HCEC 1CT (cell line): ENCODE measurements around the gene CACNA2D1.
A peak's percentile ranks its signal among the peaks of the same experiment; 100 is the strongest.
"Not testable (repeated sequence)": the region's sequence is repeated elsewhere in the genome, so short reads cannot be mapped to it uniquely, and the experiment has no call there.

Source experiments
- DNase-seq: peaks from one replicate; pipeline ENCODE4 v3.0.0-alpha.2; 2017

CACNA2D1 gene

DNA sequence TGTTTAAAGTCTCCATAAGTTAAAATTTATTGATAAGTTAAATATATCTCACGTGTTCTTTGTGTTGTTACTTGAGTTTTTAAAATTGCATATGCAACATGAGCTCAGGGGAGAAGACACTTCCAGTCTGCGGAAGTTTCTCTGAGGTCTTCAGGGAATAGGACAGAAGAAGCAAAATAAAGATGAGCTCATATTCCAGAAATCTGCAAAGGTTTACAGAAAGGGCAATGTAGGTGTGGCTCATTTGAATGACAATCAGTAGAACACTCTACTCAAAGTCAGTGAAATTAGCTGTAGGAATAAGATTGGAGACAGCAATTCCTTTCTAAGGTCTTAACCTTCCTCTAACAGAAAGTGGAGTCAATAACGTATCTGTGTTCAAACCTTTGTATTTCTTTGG lies 53.7 kb downstream of the CACNA2D1 start:
- DNase-seq, result no peak

DNA sequence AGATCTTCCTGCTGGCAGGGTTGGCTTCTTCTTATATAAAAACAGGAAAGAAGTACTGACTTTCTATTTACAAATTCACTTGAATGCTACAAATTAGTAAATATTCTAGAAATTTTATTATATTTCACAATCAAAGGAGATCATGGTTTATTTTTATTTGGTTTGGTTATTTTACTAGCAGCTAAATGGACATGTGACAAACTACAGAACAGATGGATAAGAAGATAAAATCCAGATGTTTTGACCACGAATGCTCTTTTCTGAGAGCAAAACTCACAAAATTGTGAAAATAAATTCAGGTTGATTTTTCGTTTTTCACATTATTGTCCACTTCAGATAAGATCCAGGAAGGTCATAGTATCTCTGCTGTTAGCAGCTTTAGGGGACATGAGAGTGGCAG lies 55.4 kb downstream of the CACNA2D1 start:
- peak; percentile 9 for DNase-seq

DNA sequence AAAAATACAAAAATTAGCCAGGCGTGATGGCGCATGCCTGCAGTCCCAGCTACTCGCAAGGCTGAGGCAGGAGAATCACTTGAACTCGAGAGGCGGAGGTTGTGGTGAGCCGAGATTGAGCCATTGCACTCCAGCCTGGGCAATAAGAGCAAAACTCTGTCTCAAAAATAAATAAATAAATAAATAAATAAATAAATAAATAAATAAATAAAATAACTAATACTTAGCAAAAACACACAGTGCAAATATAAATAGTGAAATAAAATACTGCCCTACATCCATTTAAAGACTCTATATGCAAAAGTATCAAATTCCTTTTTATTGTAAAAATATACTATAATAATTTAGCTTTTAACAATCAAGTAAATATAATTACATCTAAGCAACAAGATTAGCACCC lies 57.0 kb downstream of the CACNA2D1 start:
- not testable (repeated sequence) for DNase-seq

DNA sequence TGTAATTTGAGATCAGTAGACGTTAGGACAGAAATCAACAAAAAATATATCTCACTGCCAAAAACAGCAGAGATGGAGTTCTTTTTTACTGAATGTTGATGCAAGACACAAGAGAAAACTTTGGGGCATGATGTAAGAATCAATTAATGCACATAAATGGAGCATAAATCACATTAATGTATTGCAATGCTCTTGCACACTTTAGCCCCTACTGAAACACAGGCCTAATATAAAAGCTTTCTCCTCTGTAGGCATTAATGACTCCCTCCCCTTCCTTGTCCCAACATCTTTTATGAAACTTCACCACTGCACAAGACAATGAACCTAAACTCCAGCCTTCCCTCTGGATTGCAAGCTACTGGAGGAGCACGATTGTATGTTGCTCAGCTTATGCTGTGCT lies 58.8 kb downstream of the CACNA2D1 start:
- DNase-seq, result no peak

DNA sequence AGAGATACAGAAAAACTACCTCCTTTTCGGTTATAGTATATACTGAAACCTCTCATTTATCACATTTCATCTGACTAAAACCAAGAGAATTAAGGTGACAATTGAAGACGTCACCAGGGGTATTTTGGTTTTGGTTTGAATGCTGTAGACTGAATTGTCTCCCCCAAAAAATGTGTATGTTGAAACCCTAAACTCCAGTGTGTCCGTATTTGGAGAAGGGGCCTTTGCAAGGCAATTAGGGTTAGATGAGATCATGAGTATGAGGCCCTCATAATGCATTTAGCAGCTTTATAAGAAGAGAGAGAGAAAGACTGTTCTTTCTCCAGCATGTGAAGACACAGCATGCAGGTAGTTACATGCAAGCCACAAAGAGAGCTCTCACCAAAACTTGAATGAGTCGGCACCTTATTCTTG lies 59.5 kb downstream of the CACNA2D1 start:
- no peak for DNase-seq

DNA sequence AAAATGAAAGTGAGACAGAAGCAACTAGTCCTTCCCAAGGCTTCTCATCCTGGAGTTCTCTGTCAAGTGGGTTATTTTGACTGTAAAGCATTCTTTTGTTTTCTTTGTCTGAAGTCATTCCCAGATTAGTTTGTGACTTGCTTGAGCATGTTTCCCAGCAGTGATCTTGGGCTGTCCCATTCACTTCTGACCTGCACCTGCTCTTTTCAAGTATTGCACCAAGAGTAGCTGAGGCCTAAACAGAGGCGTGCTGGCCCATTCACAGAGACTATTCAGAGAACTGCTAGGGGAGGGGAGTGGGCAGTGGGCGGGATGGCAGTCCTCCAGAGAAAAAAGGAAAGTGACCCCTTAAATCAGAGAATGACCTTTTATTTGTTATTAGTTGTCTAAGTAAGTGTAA lies 61.3 kb downstream of the CACNA2D1 start:
- DNase-seq, result no peak

DNA sequence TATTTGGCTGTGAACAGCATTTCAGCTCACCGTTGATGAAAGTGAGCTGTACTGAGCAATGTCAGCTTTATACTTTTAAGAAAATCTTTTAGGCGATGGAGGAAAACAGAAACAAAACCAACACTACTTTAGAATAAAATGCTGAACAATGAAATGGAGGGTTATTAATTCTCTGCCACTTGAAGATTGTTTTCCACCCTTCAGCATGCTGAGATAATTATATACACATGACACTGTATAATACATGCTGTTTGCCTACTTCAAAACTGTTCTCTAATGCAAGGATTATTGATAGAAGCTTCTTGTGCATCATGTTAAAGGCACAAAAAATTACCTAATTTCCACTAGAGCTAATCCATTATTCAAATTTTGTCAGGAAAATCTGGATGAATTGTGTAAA lies 66.8 kb downstream of the CACNA2D1 start:
- no peak for DNase-seq

DNA sequence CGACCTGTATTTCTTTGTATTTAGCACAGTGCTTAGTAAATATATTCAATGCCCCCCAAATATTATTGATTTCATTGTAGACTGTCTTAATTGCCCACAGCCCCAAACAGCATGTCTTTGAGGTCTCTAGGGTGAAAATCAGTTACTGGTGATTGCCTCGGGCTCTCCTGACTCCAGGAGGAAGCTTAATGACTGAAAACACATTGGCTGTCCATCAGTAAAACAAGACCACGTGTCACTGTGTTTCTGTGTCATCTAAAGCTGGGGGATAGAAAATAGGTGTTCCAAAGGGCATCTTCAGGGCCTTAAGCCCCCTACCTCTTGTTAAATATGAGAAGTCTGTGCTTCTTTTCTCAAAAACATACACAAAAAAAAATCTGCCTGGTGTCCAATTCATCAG lies 67.9 kb downstream of the CACNA2D1 start:
- DNase-seq, result no peak

DNA sequence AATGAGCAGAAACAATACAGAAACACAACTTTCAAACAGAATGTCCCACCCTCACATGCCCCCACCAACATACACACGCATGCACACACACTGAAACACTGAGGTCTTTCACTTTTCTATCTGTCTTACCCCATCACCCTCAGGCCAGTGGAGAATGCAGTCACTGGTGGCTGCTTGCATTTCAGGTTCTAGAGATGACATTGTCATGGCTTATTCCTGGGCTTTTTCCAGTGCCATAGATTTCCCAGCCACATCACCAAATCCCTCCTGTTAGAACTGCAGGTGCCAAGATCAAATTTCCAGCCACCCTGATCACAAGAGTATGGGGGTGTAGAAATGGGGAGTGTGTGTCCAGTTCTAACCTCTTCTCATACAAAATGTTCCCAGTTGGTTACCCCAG lies 68.4 kb downstream of the CACNA2D1 start:
- DNase-seq, result no peak

DNA sequence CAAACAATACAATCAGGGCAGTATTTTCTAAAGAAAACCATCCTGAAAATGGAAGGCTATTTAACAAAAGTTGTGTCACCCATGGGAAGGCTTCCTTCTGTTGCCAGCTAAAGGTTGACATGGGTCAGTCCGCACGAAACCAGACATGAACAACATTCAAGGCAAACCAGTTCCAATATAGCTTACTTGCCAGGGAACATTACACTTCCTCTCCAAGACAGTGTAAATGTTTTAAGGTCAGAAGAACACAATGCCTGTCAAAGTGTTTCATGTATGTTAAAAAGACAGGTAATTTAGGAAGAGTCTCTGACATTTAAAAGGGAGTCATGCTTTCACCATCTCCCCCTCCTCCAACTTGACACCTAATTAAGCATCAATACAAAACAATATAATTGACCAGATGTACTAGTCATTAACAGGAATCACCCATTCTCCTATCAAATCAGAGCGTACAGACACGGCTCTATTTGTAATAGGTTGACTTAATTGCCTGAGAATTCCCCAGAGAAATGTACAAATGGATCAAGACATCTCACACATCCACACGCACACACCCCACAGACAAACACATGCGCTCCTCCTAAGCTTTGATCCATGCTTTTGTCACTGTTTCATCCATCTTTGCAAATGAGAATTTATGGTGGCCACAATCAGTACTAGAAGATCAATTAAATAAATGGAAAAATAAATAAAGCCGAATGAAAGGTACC lies 69.5 kb downstream of the CACNA2D1 start:
- DNase-seq, result no peak

DNA sequence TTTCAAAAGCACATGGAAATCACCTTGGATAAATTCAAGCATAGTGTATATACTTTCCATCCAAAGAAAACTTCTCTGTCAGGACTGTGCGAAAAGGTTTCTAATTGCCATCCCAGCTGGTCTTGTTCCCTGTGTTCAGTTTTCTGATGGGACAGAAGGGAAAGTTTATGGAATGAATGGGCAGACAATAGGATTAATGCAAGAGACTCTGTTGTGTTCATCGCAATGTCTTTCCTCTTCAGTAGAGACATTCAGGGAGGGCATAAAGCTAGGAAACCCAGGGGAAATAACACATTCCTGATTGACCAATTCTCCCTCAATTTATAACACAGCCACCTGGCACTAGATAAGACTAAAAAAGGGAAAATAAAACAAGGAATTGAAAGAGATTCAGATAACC lies 78.9 kb downstream of the CACNA2D1 start:
- DNase-seq, result no peak

DNA sequence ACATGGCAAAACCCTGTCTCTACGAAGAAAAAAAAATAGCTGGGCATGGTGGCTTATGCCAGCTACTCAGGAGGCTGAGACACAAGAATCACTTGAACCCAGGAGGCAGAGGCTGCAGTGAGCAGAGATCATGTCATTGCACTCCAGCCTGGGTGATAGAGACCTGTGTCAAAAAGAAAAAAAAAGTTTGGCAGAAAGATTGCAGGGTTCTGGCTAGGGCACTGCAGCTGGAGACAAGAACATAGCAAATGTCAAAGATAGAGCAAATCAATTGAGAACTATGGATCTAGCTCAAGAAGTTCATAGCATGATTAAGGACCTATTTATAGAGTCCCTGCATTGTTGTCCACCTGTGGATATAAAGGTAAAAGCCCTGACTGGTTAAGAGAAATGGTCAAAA lies 79.5 kb downstream of the CACNA2D1 start:
- DNase-seq, result no peak

DNA sequence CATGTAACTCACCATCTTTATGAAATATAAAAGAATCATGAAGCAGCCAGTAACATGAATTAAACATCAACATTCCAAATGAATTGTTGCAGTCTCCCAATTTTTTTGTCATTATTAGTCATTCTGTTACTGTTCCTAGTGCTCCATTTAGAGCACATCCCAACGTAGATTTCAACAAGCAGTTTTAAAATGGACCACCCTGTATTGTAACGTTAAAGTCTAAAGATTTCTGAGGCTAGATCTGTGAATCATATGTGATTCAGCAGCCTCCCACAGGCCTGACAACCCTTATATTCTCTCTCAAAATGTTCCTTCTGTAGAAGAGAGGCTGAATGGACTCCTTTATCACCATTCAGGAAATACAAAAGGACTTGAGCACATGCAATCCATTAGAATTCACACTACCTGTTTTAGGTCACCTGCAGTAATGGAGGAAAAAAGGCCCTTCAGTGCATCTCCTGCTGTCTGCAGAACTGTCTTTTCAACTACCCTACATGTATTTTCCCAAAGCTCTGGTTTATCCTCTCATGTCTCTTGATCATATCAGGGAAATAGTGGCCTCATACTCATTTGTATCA lies 81.4 kb downstream of the CACNA2D1 start:
- DNase-seq, result peak; percentile 86

DNA sequence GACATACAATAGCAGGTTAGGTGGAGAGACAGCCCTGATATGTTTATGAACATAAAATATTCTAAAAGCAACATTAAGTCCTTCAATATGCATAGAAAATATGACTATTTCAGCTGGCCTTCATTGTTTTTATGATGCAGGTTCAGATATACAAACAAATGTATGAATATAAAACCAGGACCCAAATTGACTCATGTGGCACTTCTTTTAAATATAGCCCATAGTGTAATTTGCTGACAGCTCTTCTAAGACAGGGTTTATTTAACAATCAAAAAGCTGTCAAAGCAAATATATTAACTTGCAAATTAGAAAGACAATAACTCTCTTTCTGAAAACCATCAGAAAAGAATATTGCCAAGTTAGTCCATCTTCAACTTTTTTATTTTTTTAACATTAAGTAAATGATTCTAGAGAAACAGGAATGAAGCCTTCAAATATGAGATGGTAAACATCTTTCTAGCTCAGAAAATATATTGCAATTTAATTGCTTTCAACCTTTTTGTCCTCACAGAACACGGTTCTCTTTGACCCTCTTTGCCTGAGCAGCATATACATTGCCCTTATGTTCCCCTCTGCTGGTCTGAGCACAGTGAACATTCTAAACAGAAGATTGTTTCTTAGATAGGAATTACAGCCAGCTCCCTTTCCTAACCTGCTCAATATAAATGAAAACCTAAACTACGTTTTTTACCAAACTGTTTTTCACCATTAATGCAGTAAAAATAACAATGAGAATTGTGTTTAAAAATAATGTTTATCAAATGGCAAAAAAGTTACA lies 82.8 kb downstream of the CACNA2D1 start:
- DNase-seq, result no peak

DNA sequence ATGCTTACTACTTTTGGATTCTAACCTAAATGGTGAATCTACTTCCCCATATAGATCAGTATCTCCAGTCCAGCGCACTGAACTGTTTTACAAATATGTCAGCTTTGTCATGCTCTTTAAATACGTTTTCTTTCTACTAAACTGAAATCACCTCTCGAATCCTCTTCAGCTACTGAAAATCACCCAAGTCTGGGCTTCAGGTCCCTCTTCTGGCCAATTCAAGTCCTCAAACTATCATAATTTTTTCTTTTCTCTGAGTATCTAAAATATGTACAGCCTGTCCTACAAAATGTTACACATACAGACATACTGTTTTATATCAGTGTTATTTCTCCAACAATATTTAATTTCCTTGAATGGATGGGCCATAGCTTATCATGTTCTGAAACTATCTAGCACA lies 84.2 kb downstream of the CACNA2D1 start:
- DNase-seq, result no peak

DNA sequence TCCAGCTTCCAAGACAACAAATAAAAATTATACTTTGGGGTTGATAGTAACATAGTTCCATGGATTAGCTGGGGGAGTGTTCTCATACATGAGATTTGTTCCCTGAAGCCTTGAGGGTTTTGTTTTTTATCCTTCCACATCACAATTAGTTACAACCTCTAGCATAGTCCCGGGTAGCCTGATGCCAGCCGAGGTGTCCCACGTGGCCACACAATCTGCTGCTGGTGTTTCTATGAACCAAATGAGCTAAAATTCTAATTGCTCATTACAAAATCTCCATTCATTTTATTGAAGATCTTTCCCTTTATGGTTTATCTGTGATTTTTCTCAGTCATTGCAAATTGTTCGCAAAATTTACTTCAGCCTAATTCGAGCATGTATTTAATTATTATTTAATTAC lies 84.7 kb downstream of the CACNA2D1 start:
- DNase-seq, result no peak

DNA sequence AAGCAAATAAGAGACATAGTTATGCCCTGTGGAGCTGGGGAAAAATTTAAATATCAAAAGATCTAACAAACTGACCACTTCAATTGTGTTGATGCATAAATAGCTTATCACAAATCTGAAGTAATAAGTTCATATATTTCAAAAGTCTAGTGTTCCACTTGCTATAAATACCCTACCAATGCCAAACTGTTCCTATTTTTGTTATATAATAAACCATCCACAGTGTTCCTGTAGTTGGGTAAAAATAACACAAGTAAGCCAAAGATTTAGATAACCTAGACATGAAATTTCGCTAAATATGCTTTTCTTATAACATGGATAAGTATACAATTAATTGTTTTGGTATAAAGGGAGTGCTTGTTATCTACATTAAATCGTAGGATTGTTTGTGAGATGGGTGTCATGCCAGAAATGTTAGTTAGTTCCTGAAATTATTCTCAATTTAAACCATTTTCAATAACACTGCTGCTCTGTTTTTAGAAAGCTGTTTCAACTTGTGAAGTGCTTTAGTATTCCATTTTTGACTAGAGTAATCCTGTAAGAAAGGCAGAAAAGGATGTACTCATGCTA lies 85.5 kb downstream of the CACNA2D1 start:
- no peak for DNase-seq

DNA sequence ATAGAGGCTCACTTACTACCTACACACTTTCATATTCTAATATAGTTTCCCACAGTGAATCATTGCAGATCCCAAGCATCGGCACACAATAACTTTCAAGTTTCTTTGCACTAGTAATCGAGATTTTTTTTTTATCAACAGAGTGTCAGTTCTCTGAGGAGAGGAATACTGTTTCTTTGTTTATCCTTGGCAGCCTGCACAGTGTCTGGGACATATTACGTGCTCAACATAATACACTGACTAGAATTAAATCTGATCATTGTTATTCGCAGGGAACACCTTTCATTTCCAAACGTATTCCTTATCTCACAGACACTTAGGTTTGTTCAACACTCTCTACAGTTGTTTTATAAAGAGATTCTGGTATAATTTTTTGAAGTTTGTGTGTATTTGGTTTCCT lies 95.3 kb downstream of the CACNA2D1 start:
- DNase-seq, result no peak

DNA sequence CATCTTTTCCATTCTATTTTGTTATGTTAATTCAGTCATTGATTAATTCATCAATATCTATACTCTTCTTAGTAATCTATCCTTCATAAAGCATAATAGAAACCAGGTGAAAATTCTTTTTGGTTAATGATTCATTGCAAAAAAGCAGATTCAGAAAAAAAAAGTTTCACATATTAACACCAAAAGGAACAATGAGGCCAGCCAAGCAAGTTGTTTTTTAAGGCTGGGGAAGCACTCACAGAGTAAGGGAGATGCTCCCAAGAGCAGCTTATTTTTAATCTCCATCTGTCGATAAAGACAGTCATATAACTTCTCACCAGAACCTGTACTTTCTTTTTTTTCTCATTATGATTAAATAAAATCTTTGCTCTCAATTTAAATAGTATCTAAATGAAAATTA lies 95.8 kb downstream of the CACNA2D1 start:
- no peak for DNase-seq

DNA sequence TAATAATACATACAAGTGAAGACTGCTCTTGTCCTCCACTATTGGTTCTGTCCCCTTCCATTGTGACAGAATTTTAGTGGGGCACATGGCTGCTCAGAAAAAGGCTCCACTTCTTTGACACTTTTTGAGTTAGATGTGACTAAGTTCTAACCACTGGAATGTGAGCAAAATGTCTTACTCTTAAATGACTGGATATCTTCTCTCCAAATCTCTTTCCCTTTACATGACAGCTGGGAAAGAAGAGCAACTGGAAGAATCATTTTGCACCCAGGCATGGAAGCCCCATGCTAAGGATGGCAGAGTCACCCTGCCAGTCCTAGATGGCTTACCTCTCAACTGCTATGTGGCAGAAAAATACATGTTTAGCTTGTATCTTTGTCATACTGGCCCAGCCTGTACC lies 97.7 kb downstream of the CACNA2D1 start:
- DNase-seq, result no peak

DNA sequence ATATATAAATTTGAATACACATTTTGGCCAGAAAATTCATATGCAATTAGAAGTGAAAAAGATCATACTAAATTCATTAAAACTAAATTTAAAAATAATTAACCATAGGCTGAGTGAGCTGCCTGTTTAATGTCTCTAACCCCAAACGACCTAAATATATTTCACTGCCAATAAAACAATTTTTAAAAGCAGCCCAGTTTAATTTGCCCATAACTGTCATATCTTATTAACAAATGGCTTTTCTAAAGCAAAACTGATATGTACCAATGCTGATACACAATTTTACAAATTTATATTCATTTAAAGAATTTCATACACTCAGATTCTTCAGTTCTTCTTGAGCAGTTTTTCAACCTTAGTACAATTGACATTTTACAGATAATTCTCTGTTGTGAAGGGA lies 99.9 kb downstream of the CACNA2D1 start:
- DNase-seq, result no peak

DNA sequence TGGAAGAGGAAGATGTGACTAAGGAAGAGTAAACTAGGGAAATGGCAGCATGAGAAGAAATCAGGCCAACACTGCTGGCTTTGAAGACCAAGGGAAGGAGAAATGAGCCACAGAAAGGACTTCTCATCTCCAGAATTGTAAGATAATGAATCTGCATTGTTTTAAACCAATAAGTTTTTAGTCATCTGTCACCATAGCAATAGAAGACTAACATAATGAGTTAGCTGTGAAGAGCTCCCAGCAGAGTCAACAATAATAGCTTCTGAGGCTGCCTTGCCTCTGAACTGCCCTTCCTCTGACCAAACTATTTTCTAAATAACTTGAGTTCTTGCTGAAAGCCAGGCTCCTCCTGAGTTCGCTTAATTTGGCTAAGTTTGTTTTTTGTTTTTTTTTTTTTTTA lies 103.6 kb downstream of the CACNA2D1 start:
- DNase-seq, result no peak

DNA sequence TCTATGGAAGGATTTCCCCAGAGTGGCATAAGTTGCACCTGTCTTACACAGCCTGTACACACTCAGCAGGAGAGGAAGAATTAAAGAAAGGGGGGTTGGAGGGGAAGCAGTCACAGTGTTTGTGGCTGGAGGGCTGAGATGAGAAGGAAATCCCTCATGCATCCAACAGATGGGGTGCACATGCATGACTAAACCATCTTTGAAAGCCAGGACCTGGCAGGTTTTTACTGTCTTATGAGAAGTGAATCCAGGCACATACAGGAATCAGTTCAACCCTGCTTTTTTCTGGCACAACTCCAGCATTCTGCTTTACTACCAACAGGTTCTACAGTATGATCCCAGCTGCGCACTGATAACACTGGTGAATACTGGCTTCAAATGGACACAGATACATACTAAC lies 107.7 kb downstream of the CACNA2D1 start:
- DNase-seq, result peak; percentile 47

DNA sequence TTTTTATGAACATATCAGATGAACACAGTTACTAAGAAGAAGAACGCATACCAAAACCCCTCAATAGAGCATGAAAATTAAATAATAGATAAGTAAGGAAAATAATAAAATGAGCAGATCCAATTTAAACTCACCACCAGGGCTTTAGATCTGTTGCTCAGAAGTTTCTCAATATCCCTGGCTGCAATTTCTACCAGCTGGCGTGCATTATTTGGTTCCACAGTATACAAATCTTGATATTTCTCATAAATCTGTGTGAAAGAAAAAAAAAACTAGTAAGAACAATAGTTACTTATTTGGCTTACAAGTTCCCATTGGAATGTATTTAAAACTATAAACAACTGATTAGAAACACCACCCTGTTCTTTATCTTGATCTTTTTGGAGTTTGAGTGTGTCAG lies 108.6 kb downstream of the CACNA2D1 start:
- DNase-seq, result no peak
